ENCODE data around the gene ABHD14A.

Gene ABHD14A

GRCh38 chr3:52006820-52007133 lies 31.9 kb downstream of the ABHD14A start:
- no peak for DNase-seq (ENCODE audit: low read depth)
- no peak for TF ChIP-seq CTCF (IDR thresholded peaks at IDR 0.05; ENCODE audit: insufficient read depth, low read depth, low read length, missing control alignments)
- no peak overlapping the region for H3K4me3 ChIP-seq (ENCODE audit: low read length)

GRCh38 chr3:52007291-52007690 lies 32.4 kb downstream of the ABHD14A start:
- no peak for TF ChIP-seq CTCF (IDR thresholded peaks at IDR 0.05; ENCODE audit: insufficient read depth, low read depth, low read length, missing control alignments)
- no peak overlapping the region for H3K4me3 ChIP-seq (ENCODE audit: low read length)
- DNase-seq (ENCODE audit: low read depth) = no peak

GRCh38 chr3:52010431-52010830 lies 35.6 kb downstream of the ABHD14A start:
- DNase-seq (ENCODE audit: low read depth) = no peak
- TF ChIP-seq CTCF (IDR thresholded peaks at IDR 0.05; ENCODE audit: insufficient read depth, low read depth, low read length, missing control alignments) = no peak
- H3K4me3 ChIP-seq (ENCODE audit: low read length) = no peak overlapping the region

- DNase-seq (ENCODE audit: low read depth) = no peak
- no peak overlapping the region for H3K4me3 ChIP-seq (ENCODE audit: low read length)
- no peak for TF ChIP-seq CTCF (IDR thresholded peaks at IDR 0.05; ENCODE audit: insufficient read depth, low read depth, low read length, missing control alignments)
Measured at GRCh38 chr3:52012699-52013098, 37.8 kb downstream of the ABHD14A start.

- H3K4me3 ChIP-seq (ENCODE audit: low read length) = no peak overlapping the region
- TF ChIP-seq CTCF (IDR thresholded peaks at IDR 0.05; ENCODE audit: insufficient read depth, low read depth, low read length, missing control alignments) = peak; percentile 14
- no peak for DNase-seq (ENCODE audit: low read depth)
Measured at GRCh38 chr3:52013802-52014598, 39.1 kb downstream of the ABHD14A start.

- DNase-seq (ENCODE audit: low read depth) = no peak
- peak; percentile 8 for TF ChIP-seq CTCF (IDR thresholded peaks at IDR 0.05; ENCODE audit: insufficient read depth, low read depth, low read length, missing control alignments)
- H3K4me3 ChIP-seq (ENCODE audit: low read length) = no peak overlapping the region
Measured at GRCh38 chr3:52014613-52015012, 39.7 kb downstream of the ABHD14A start.

All from epithelial cell of esophagus (primary cell).